ENCODE data around the gene MOGAT3. TPM values are rescaled to one million over a fixed set of nuclear protein-coding genes. Genes with fewer than 3 reads are reported as not detected.

MOGAT3 gene
- polyA plus RNA-seq, 5 donors = 0.07 to 0.15 (median 0.09) TPM; not detected in 2

DNA sequence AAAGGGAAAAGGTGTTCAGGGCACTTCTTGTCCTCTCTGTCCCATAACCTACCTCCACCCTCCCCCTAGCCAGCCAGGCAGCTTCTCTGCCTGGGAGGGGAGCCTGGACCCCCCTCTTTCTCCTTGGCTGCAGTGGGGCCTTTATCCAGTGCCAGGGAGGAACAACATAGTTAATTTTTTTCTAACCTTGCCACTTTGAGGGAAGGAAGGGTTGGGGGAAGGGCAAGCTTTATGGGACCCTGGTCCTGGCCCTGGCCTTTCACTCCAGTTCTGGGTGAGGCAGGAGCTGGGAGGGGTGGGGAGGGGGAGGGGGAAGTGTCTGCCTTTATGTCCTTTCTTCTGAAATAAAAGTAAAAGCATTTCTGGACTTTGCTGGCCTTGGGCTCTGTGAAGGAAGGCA lies 39.9 kb downstream of the MOGAT3 start:
- DNase-seq = no peak

DNA sequence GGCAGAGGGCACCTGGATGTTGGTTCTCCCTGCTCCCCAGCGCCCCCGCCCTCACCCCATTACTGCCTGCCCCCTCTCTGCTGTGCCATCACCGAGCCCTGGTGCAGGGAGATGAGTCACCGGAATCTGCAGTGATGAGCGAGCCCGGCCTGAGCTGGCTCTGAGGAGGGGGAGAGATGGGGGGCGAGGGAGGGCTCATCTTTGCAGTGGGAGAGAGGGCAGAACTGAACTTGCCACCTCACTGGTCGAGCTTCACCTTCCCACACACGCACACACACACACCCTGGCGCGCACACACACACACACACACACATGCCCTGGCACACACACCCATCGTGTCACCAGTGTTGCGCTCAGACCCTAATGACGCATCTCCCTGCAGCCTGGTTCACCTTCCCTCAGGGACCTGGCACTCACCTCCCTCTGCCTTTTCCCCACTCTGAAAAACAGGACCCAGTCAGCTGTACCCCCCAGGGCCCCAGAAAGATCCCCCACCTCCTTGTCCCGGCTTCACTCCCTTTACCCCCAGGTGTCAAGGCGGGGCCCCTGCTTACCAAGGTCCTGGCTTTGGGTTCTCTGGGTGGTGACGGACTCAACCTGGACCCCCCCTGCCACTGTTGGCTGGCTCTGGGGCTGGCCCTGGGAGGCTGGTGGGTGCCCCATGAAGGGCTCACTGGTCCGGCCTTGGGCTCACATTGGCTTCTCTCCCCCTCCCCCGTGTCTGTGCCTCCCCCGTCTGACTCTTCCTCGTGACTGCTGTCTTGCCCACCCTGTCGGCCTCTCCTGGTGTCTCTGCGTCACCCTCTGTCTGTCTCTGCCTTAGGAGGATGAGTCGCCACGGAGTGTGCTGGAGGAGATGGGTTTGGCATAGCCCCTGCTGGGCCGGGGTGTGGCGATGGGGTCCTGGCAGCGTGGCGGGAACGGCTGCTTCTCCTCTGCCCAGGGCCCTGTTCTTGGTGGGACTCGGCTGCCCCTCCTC lies 40.9 kb downstream of the MOGAT3 start:
- DNase-seq = no peak

GRCh38 chr7:101156866-101157589 lies 43.8 kb downstream of the MOGAT3 start:
- no peak for DNase-seq

- DNase-seq = no peak
These were observed 44.6 kb downstream of the MOGAT3 start for GRCh38 chr7:101156277-101156676.

DNA sequence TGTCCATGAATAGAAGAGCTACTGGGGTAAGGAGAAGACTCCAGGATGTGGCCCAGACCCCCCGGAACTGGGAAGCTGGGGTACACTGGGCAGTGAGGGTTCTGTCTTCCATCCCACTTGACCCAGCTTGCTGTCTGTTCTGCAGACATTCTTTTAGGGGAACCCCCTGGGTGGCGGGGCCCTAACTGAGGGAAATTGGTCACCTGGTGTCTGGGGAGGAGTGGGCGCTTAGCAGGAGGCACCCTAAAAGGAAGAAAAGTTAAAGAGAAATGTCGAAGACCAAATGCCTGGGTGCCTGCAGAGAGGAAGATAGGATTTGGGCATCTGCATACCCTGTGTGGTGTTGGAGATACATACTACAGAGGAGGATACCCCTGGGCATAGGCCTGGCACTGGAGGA lies 45.5 kb downstream of the MOGAT3 start:
- DNase-seq = no peak

DNA sequence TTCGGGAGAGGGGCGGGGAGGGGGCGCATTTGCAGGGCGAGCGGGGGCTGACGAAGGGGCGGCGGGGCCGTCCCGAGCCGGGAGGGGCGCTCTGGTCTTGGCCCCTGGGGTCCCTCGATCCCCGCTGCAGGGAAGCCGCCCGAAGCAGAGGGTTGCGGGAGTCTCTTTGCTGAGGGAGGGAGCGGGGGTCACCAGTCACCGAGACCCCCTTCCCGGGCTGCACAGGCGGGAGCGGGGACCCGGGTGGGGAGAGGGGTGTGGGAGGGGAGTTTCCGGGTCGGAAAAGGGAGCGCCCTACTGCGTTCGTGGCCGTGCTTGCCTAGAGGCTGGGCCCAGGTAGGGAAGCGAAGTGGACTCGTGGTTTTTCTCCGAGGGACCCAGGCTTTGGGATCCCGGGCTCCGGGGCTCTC lies 46.1 kb downstream of the MOGAT3 start:
- DNase-seq = no peak

DNA sequence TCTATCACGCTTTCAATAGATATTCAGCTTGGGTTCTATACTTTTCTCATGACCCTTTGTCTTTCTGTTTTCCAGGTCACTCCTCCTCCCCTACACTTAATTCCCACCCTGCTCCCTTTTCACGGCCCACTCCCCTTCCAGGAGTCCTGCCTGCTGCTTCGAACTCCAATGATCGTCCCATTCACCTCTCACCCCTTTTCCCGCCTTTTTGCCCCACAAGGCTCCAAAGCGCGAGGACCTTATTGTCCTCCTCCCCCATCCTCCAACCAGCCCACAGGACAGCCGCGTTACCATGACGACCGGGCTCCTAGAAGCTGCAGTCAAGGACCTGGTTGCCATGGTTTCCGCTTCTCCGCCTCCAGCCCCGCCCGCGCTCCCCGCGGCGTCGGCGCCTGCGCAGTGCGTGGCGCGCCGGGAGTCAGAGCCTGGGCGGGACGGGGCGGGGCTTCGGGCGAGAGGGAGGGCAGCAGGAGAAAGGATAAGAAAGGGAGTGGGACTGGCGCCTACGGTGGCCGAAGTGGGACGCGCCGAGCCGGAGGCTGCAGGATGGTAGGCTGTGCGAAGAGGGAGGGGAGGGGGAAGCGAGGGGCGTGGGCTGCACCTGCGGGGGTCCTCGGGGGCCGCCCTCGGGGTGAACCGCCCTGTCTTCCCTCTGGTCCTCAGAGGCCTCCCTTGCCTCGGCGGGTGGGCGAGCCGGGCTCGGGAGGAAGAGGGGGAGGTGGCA lies 46.7 kb downstream of the MOGAT3 start, which contains the start of gene AP1S1:
AP1S1 (plus strand) TSS at position 508 of the 724 bp plus-strand sequence; CDS start at position 547, 39 bp downstream.
- DNase-seq = peak; percentile 93

DNA sequence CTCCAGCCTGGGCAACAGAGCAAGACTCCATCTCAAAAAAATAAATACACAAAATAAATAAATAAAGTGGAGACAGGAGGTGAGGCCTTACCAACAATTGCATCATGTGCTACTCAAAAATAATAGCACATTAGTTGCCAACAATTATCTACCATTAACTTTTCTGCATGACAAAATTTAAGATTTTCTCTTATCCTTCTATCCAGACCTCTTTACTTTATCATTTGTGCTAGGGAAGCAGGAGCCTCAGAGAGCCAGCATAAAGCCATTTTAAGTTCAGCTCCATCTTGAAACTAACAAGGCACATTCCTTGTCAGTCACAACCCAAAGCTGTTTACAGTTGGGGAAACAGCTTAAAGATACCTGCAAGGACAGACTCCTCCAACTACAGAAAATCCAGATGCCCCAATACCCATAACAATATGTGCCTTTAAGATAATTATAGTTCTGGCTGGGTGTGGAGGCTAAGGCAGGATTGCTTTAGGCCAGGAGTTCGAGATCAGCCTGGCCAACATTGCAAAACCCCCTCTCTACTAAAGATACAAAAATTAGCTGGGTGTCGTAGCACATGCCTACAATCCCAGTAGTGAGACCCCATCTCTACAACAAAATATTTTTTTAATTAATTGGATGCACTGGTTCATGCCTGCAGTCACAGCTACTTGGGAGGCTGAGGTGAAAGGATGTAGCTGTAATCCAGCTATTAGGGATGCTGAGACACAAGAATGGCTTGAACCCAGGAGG lies 48.8 kb downstream of the MOGAT3 start:
- DNase-seq = no peak

Other genes with a start within 250 kb of the MOGAT3 start
- 1 to 10 TPM in 2 of 5 donors, under 1 TPM in 3; 0.54 to 2.6 (median 0.93) TPM for gene MUC12, start 231.5 kb downstream of the MOGAT3 start, polyA plus RNA-seq (ENCODE audit: insufficient read depth in 1 of 5, insufficient read length in 5 of 5, low replicate concordance in 1 of 5)
- gene MUC17, start 181.0 kb downstream of the MOGAT3 start, polyA plus RNA-seq (ENCODE audit: insufficient read depth in 1 of 5, insufficient read length in 5 of 5, low replicate concordance in 1 of 5) = under 1 TPM in 1 of 5 donors, not detected in 4; 0.31 TPM
- gene TRIM56, start 115.6 kb downstream of the MOGAT3 start, polyA plus RNA-seq (ENCODE audit: insufficient read depth in 1 of 5, insufficient read length in 5 of 5, low replicate concordance in 1 of 5) = 10 to 100 TPM; 21.8 to 28.0 (median 22.7) TPM
- 1 to 10 TPM; 2.0 to 4.6 (median 3.6) TPM for gene SERPINE1, start 73.9 kb downstream of the MOGAT3 start, polyA plus RNA-seq (ENCODE audit: insufficient read depth in 1 of 5, insufficient read length in 5 of 5, low replicate concordance in 1 of 5)
- 100 to 1,000 TPM in 1 of 5 donors, 10 to 100 TPM in 4; 77.4 to 100 (median 82.7) TPM for gene AP1S1, start 46.6 kb downstream of the MOGAT3 start, polyA plus RNA-seq (ENCODE audit: insufficient read depth in 1 of 5, insufficient read length in 5 of 5, low replicate concordance in 1 of 5)
- 1 to 10 TPM in 1 of 5 donors, under 1 TPM in 4; 0.54 to 1.4 (median 0.90) TPM for gene VGF, start 35.5 kb downstream of the MOGAT3 start, polyA plus RNA-seq (ENCODE audit: insufficient read depth in 1 of 5, insufficient read length in 5 of 5, low replicate concordance in 1 of 5)
- under 1 TPM in 3 of 5 donors, not detected in 2; 0.05 to 0.12 (median 0.08) TPM for gene NAT16, start 20.7 kb downstream of the MOGAT3 start, polyA plus RNA-seq (ENCODE audit: insufficient read depth in 1 of 5, insufficient read length in 5 of 5, low replicate concordance in 1 of 5)
- gene PLOD3, start 16.5 kb upstream of the MOGAT3 start, polyA plus RNA-seq (ENCODE audit: insufficient read depth in 1 of 5, insufficient read length in 5 of 5, low replicate concordance in 1 of 5) = 10 to 100 TPM; 39.6 to 72.2 (median 55.9) TPM
- gene ZNHIT1, start 17.1 kb upstream of the MOGAT3 start, polyA plus RNA-seq (ENCODE audit: insufficient read depth in 1 of 5, insufficient read length in 5 of 5, low replicate concordance in 1 of 5) = 10 to 100 TPM; 42.7 to 77.4 (median 53.5) TPM
- gene CLDN15, start 36.8 kb upstream of the MOGAT3 start, polyA plus RNA-seq (ENCODE audit: insufficient read depth in 1 of 5, insufficient read length in 5 of 5, low replicate concordance in 1 of 5) = 10 to 100 TPM; 11.5 to 20.2 (median 16.4) TPM
- 100 to 1,000 TPM; 121 to 163 (median 125) TPM for gene FIS1, start 44.0 kb upstream of the MOGAT3 start, polyA plus RNA-seq (ENCODE audit: insufficient read depth in 1 of 5, insufficient read length in 5 of 5, low replicate concordance in 1 of 5)
- gene IFT22, start 120.8 kb upstream of the MOGAT3 start, polyA plus RNA-seq (ENCODE audit: insufficient read depth in 1 of 5, insufficient read length in 5 of 5, low replicate concordance in 1 of 5) = 10 to 100 TPM; 49.6 to 53.1 (median 52.1) TPM
- gene COL26A1, start 161.8 kb upstream of the MOGAT3 start, polyA plus RNA-seq (ENCODE audit: insufficient read depth in 1 of 5, insufficient read length in 5 of 5, low replicate concordance in 1 of 5) = 1 to 10 TPM; 5.9 to 8.6 (median 6.0) TPM